ENCODE measurements around the gene GIPC3.
"Not testable (repeated sequence)": the region's sequence is repeated elsewhere in the genome, so short reads cannot be mapped to it uniquely, and the experiment has no call there.

GIPC3 gene

GRCh38 chr19:3550947-3551791 is 34.1 kb upstream of the GIPC3 start:
- no peak for DNase-seq (ENCODE audit: low spot score)

DNA sequence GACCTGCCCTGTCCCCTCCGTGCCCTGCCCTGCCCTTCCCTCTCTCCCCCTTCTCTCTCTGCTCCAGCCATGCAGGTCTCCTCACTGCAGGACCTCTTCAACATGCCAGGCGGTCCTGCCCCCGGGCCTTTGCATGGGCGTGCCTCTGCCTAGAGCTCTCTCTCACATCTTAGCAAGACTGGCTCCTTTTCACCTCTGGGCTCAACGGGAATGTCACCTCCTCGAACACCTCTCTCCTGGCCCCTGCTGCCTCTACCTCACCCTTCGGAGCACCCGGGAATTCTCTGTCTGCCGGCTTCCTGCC is 33.5 kb upstream of the GIPC3 start:
- DNase-seq (ENCODE audit: low spot score), result no peak

GRCh38 chr19:3554254-3555083 is 30.8 kb upstream of the GIPC3 start:
- DNase-seq (ENCODE audit: low spot score), result no peak

DNA sequence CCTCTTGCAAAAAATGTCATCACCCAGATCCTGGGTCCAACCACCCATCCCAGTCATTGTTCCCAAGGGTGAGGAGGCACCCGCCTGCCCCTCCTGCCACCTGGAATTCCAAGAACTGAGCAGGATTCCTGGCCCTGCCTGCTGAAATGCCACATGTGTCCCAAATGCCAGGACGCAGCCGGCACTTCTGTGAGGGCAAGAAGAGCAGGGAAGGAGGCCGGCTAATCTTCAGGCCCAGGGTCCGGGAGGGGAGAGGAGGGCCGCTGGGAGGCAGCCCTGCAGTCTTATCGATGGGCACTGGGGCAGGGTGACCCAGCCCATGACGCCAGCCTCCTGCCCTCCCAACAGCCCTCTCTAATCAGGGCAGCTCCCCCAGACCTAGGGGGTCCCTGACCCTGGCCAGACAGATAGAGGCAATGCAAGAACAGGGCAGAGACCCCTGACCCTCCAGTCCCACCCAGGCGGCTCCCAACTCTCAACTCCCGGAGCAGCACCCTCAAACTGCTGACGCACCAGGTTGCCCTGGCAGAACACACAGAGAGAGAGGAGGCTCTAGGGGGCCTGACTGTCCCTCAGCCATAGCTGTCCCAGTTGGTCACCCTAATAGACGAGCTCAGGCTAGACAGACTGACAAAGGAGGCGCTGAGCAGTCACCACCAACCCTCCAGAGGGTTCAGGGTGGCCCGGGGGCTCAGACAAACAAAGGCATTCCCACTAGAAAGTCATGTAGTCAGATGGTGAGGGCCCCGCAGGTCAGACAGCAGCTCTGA is 29.4 kb upstream of the GIPC3 start:
- no peak for DNase-seq (ENCODE audit: low spot score)

DNA sequence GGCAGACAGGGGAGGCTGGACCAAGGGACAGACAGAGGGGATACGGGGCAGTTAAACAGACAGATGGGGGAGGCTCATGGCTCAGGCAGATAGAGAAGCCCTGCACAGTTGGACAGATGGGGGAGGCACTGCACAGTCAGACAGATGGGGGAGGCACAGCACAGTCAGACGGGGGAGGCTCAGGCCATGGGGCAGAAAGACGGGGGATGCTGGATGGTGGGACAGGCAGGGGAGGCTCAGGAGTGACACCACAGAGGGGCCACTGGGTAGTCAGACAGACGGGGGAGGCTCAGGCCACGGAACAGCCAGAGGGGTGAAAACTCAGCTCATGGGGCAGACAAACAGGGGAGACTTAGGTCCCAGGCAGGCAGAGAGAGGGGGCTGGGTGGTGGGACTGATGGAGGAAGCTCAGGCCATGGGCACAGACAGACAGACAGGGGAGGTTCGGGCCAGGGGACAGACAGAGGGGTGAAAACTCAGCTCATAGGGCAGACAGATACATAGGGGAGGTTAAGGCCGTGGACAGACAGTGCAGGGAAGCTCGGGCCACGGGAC is 28.8 kb upstream of the GIPC3 start:
- DNase-seq (ENCODE audit: low spot score), result no peak

DNA sequence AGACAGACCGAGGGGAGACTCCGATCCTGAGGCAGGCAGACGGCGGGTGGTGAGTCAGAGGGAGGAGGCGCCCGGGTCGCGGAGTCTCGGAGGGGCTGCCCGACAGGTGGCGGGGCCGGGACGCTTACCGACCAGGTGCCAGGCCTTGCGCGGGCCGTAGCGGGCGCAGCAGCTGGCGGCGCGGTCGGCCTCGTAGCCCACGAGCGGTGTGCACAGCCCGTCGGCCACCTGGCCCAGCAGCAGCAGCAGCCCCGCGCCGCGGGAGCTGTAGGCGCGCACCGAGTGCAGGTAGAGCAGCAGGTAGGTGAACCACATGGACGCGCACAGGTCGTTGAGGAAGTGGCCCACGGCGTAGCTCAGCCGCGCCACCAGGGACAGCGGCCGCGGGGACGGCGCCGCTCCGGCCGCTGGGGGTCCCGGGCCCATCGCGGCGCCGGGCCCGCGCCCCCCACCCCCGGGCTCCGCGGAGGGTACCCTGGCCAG is 28.3 kb upstream of the GIPC3 start:
- DNase-seq (ENCODE audit: low spot score), result peak; percentile 62

- DNase-seq (ENCODE audit: low spot score), result peak; percentile 96
Measured at GRCh38 chr19:3557461-3558248, 27.6 kb upstream of the GIPC3 start, which contains the start of gene MFSD12. MFSD12 (minus strand) TSS chr19:3557586; CDS start chr19:3557403, 183 bp downstream.

GRCh38 chr19:3563709-3564524 is 21.4 kb upstream of the GIPC3 start:
- no peak for DNase-seq (ENCODE audit: low spot score)

- no peak for DNase-seq (ENCODE audit: low spot score)
Measured at GRCh38 chr19:3565139-3565538, 20.1 kb upstream of the GIPC3 start.

DNA sequence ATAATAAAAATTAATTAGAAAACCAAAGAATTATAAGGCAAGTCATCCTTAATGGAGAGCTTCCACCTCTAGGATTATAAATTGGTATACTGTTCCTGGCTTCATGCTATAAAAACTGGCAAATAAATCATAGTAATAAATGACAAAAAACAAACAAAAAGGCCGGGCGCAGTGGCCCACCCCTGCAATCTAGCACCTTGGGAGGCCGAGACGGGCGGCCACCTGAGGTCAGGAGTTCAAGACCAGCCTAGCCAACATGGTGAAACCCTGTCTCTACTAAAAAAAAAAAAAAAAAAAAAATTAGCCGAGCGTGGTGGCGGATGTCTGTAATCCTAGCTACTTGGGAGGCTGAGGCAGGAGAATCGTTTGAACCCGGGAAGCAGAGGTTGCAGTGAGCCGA is 15.2 kb upstream of the GIPC3 start:
- not testable (repeated sequence) for DNase-seq (ENCODE audit: low spot score)

GRCh38 chr19:3570606-3571011 is 14.7 kb upstream of the GIPC3 start:
- DNase-seq (ENCODE audit: low spot score), result no peak

DNA sequence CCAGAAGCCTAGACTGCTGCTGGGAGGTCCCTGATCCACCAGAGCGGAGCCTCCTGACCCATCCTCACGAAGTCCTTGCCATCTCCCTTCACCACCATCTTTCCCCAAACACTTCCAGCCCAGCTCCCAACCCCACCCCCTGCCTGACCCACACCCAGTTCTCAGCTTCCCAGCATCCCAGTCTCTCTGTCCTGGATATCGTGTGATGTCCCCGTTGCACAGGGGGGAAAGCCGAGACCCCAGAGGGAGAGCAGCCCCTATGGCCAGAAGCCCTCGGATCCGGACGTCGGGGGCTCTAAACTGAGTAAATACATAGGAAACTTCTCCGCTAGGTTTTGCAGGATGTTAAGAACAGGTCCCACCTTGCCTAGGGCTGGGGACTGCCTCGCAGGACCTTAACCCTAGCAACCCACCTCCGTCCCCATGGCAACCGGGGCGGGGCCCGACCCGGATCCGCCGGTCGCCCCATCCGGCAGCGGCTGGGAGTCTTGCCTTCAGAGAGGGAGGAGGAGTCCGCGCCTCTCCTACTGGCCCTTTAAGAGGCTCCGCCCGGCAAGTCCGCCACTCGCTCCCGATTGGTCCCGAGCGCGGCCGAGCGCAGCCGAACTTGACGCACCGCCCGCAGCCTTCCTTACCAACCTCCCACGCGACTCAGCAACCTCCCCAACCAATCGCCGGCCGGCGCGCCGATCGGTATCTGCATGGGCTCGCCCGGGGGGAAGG is 13.0 kb upstream of the GIPC3 start:
- DNase-seq (ENCODE audit: low spot score), result peak; percentile 100

GRCh38 chr19:3572855-3573161 is 12.5 kb upstream of the GIPC3 start, which contains the start of gene HMG20B:
HMG20B (plus strand) TSS chr19:3572944; CDS start chr19:3573310, 366 bp downstream.
- DNase-seq (ENCODE audit: low spot score), result no peak

- no peak for DNase-seq (ENCODE audit: low spot score)
Measured at GRCh38 chr19:3573162-3573857, 12.0 kb upstream of the GIPC3 start.

- DNase-seq (ENCODE audit: low spot score), result peak; percentile 99
Measured at GRCh38 chr19:3573858-3574637, 11.2 kb upstream of the GIPC3 start.

DNA sequence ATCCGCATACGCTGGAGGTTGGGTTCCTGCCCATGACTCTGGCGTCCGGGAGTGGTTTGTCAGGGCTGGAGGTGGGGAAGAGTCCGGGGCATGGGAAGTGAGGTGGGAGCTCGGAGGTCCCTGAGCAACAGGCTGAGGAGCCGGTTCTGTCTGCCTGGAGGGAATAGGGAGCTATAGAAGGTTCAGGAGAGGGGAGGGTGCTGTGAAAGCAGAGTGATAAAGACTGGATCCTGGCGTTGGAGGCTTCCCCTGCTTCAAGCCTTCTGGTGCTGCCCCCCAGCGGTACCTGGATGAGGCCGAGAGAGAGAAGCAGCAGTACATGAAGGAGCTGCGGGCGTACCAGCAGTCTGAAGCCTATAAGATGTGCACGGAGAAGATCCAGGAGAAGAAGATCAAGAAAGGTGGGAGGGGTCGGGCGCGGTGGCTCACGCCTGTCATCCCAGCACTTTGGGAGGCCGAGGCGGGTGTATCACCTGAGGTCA is 10.0 kb upstream of the GIPC3 start:
- peak; percentile 59 for DNase-seq (ENCODE audit: low spot score)

- peak; percentile 49 for DNase-seq (ENCODE audit: low spot score)
Measured at GRCh38 chr19:3575949-3576673, 9.2 kb upstream of the GIPC3 start.
